SK-MEL-5 (cell line): ENCODE measurements around the gene RPTOR. TPM values are rescaled to one million over a fixed set of nuclear protein-coding genes. Genes with fewer than 3 reads are reported as not detected.
"Not testable (repeated sequence)": the region's sequence is repeated elsewhere in the genome, so short reads cannot be mapped to it uniquely, and the experiment has no call there.

Source experiments
- DNase-seq: peaks from one replicate; pipeline ENCODE4 v3.0.0-alpha.2; 2016; ENCODE audit warnings: low read depth, low spot score
- in situ Hi-C: cut with HindIII; loops from 2 replicates; pipeline ENCODE4 v1.10.0; 2016; ENCODE audit warnings: low sequenced_read_pairs, high pct_unique_total_duplicates, low pct_unique_long_range_greater_than_20kb
- total RNA-seq: library from RNA; depleted of rRNA; stranded (reverse); fragments of >200 nt; shearing (Covaris generic); gene quantifications from 2 replicates; pipeline ENCODE4 v1.2.3, GENCODE V29; 2014

Gene RPTOR
- total RNA-seq, 1 experiment from 2014 or later, result 27.3 TPM

- in situ Hi-C loops, result no loop called here
- DNase-seq, result no peak
These were observed 132.6 kb downstream of the RPTOR start for GRCh38 chr17:80677214-80677756.

- DNase-seq, result no peak
- in situ Hi-C loops, result no loop called here
These were observed 135.2 kb downstream of the RPTOR start for GRCh38 chr17:80679816-80680215.

- DNase-seq, result no peak
- in situ Hi-C loops, result no loop called here
These were observed 136.6 kb downstream of the RPTOR start for GRCh38 chr17:80681215-80681614.

- no peak for DNase-seq
- in situ Hi-C loops, result no loop called here
These were observed 137.7 kb downstream of the RPTOR start for GRCh38 chr17:80682372-80682771.

- in situ Hi-C loops, result no loop called here
- DNase-seq, result no peak
These were observed 139.0 kb downstream of the RPTOR start for GRCh38 chr17:80683625-80684104.

GRCh38 chr17:80687839-80688238, 143.2 kb downstream of the RPTOR start:
- no peak for DNase-seq
- in situ Hi-C loops, result no loop called here

GRCh38 chr17:80689129-80689619, 144.5 kb downstream of the RPTOR start:
- in situ Hi-C loops, result no loop called here
- no peak for DNase-seq

GRCh38 chr17:80691784-80692183, 147.1 kb downstream of the RPTOR start:
- in situ Hi-C loops, result no loop called here

GRCh38 chr17:80692931-80693467, 148.4 kb downstream of the RPTOR start:
- peak; percentile 97 for DNase-seq
- in situ Hi-C loops, result no loop called here

More at GRCh38 chr17:80691784-80692183, 147.1 kb downstream of the RPTOR start:
- DNase-seq, result no peak

- in situ Hi-C loops, result no loop called here
- no peak for DNase-seq
These were observed 148.9 kb downstream of the RPTOR start for GRCh38 chr17:80693511-80693910.

- DNase-seq, result no peak
- in situ Hi-C loops, result no loop called here
These were observed 149.7 kb downstream of the RPTOR start for GRCh38 chr17:80694085-80694991.

- in situ Hi-C loops, result no loop called here
- DNase-seq, result no peak
These were observed 150.6 kb downstream of the RPTOR start for GRCh38 chr17:80694992-80695912.

- in situ Hi-C loops, result no loop called here
- no peak for DNase-seq
These were observed 151.3 kb downstream of the RPTOR start for GRCh38 chr17:80695979-80696378.

- in situ Hi-C loops, result no loop called here
- DNase-seq, result no peak
These were observed 151.8 kb downstream of the RPTOR start for GRCh38 chr17:80696456-80696855.

GRCh38 chr17:80696964-80697363, 152.3 kb downstream of the RPTOR start:
- in situ Hi-C loops, result no loop called here
- no peak for DNase-seq

- in situ Hi-C loops, result no loop called here
- no peak for DNase-seq
These were observed 153.7 kb downstream of the RPTOR start for GRCh38 chr17:80698297-80698696.

GRCh38 chr17:80699205-80699604, 154.6 kb downstream of the RPTOR start:
- in situ Hi-C loops, DNase-seq: not testable (repeated sequence)
